Activated T-helper 2 cell treated with anti-CD3 and anti-CD28 coated beads, Interferon-gamma antibody, Interleukin-2, Interleukin-4, amounts not matched to agents 10 μg/mL and 5 μg/mL and 100 μg/mL, durations not matched to agents 14 hours and 24 hours and 36 hours (primary cell): ENCODE data around the gene CCDC106. TPM values are rescaled to one million over a fixed set of nuclear protein-coding genes. Genes with fewer than 3 reads are reported as not detected.
A peak's percentile ranks its signal among the peaks of the same experiment; 100 is the strongest.

ENCODE experiments used
- DNase-seq: peaks from one replicate; pipeline ENCODE4 v3.0.0; 2021; ENCODE audit warnings: low spot score
- H3K27ac Mint-ChIP-seq: one replicate; pipeline ENCODE4 v1.8.0; 2021; ENCODE audit warnings: mixed read lengths
- H3K27me3 Mint-ChIP-seq: one replicate; pipeline ENCODE4 v1.8.0; 2021; ENCODE audit warnings: low read depth, mixed read lengths
- H3K36me3 Mint-ChIP-seq: one replicate; pipeline ENCODE4 v1.8.0; 2021; ENCODE audit warnings: low read depth, mixed read lengths
- H3K4me1 Mint-ChIP-seq: one replicate; pipeline ENCODE4 v1.8.0; 2021; ENCODE audit warnings: low read depth, mixed read lengths
- H3K4me3 Mint-ChIP-seq: one replicate; pipeline ENCODE4 v1.8.0; 2021; ENCODE audit warnings: low read depth, mild to moderate bottlenecking, moderate library complexity, mixed read lengths
- H3K9me3 Mint-ChIP-seq: one replicate; pipeline ENCODE4 v1.8.0; 2021; ENCODE audit warnings: mixed read lengths
- intact Hi-C: fragments of 100-400 bp; cut with micrococcal nuclease; formaldehyde crosslinking; loops from one replicate; pipeline ENCODE4 v1.15.1; 2023
- total RNA-seq: library from RNA; stranded (reverse); gene quantifications from 2 replicates; pipeline ENCODE4 v1.2.3, GENCODE V29; 2022

The CCDC106 gene
- total RNA-seq, 1 donor from 2014 or later, result 8.1 TPM

DNA sequence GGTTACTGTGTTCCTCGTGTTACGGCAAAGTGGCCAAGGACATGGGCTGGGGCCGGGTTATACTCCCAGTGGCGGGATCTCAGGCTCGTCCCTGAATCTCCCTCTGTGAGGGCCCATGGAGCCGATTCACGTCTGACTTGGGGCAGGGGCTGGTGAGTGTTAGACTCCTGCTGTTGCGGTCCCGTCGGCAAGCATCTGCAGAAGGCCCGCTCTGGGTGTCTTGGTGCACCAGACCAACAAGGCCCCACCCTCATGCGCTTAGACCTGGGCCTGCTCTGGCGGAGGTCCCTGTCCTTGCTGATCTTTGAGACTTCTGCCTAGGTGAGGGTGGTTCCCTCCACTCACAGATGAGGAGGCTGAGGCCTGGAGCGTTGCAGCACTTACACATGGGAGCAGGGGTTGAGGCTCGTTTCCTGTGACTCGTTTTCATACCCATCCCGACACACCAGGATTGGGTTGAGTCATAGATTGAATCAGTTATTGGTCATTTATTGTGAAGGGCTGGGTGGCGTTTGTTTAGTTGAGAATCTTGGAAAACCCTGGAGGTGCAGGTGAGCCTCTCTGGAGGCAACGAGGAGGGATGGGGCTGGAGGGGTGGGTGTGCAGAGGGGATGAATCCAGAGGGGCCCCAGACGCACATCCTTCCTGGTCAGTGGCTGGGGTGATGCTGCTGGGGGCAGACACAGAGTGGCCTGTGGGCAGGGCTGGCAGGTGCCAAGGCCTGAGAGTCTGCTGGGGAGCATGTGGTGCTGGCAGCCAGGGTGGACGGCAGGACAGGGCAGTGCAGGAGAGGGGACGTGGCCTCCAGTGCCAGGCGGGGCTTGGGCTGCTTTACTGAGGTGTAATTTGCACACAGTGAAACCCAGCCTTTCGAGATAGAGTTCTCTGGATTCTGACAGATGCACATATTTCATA lies 31.6 kb downstream of the CCDC106 start:
- intact Hi-C loops, result loop anchor here (5.0 kb wide), 1 partner anchor 37 kb away; the partner anchor contains the start of genes ZNF580 and ZNF581
- Mint-ChIP-seq H3K36me3 (peaks cover 41% of the 10 kb centered on the region), H3K27ac (peak overlapping the region; percentile 6), H3K4me1 (peaks cover 31% of the 10 kb centered on the region), H3K4me3 (no peak overlapping the region), H3K9me3 (no peaks in the 10 kb centered on the region), H3K27me3 (no peaks in the 10 kb centered on the region)
- DNase-seq, result no peak

DNA sequence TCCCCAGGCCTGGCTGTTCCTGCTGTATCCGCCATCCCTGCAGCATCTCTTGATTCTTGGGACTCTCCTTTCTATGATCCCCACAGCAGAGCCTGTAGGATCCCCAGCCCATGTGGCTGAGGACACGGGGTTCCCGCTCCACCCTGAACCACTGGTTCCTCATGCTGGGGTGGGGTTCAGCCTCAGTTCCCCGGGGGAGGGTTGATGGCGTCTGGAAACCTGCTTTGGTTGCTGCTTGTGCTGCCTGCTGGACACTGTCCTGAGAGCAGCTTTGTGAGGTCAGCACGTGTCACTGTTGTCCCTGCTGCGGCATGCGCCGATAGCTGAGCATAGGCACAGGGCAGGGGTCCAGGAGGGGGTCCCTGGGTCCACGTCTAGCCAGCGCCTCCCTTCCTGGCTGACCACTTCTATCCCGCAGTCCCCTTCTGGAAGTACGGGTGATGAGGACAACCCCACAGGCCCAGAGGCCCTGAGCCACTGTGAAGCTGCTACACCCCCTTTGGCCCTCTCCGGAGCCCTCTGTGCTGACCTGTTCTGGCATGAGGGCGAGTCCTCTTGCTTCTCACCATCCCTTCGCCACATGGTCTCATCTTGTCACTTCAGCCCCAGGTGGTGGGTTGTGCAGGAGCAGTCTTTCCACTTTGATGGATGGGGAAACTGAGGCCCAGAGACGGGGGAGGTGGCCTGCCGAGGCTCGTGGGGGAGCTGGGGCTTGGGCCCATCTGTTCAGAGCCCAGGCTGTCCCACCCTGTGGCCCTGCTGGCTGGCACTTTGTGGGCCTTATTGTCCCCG lies 32.5 kb downstream of the CCDC106 start:
- H3K36me3 Mint-ChIP-seq, result peaks cover 46% of the 10 kb centered on the region
- H3K9me3 Mint-ChIP-seq, result no peaks in the 10 kb centered on the region
- intact Hi-C loops, result no loop called here
- no peaks in the 10 kb centered on the region for H3K27me3 Mint-ChIP-seq
- no peak overlapping the region for H3K27ac Mint-ChIP-seq
- no peak for DNase-seq
- no peak overlapping the region for H3K4me3 Mint-ChIP-seq
- peaks cover 29% of the 10 kb centered on the region for H3K4me1 Mint-ChIP-seq

DNA sequence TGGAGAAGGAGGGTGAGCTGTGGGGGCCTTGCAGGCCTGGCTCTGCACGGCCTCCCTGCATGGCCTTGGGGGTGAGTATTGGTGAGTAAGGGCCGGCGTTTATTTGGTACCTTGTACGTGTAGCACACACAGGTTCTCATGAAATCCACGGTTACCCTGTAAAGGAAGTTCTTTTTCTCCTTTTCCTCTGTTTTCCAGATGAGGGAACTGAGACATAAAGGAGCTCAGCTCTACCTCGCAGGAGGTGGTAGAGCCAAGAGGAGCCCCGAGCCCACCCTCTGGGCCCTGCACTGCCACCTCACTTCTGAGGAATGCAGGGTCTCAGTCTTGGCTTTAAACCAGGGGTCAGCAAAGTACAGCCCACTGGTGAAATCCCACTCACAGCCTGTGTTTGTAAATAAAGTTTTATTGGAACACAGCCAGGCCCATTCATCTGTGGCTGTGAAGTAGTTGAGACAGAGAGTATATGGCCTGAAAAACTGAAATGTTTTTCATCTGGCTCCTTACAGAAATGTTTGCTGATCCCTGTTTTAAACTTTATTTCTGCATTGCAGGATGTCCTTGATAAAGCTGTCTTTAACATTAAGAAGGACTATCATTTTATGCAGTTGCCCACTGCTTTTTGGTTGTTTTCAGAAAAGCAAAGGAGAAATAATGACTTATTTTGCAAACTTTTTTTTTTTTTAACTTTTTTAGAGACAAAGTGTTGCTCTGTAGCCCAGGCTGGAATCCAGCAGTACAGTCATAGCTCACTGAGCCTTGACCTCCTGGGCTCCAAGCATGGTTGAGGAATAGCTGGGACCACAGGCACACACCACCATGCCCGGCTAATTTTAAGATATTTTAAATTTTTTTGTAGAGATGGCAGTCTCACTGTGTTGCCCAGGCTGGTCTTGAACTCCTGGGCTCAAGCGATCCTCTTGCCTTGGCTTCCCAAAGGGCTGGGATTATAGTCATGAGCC lies 33.4 kb downstream of the CCDC106 start:
- no peak overlapping the region for H3K27ac Mint-ChIP-seq
- no peaks in the 10 kb centered on the region for H3K9me3 Mint-ChIP-seq
- H3K4me3 Mint-ChIP-seq, result no peak overlapping the region
- intact Hi-C loops, result no loop called here
- no peaks in the 10 kb centered on the region for H3K27me3 Mint-ChIP-seq
- peaks cover 20% of the 10 kb centered on the region for H3K4me1 Mint-ChIP-seq
- H3K36me3 Mint-ChIP-seq, result peaks cover 50% of the 10 kb centered on the region
- DNase-seq, result no peak

DNA sequence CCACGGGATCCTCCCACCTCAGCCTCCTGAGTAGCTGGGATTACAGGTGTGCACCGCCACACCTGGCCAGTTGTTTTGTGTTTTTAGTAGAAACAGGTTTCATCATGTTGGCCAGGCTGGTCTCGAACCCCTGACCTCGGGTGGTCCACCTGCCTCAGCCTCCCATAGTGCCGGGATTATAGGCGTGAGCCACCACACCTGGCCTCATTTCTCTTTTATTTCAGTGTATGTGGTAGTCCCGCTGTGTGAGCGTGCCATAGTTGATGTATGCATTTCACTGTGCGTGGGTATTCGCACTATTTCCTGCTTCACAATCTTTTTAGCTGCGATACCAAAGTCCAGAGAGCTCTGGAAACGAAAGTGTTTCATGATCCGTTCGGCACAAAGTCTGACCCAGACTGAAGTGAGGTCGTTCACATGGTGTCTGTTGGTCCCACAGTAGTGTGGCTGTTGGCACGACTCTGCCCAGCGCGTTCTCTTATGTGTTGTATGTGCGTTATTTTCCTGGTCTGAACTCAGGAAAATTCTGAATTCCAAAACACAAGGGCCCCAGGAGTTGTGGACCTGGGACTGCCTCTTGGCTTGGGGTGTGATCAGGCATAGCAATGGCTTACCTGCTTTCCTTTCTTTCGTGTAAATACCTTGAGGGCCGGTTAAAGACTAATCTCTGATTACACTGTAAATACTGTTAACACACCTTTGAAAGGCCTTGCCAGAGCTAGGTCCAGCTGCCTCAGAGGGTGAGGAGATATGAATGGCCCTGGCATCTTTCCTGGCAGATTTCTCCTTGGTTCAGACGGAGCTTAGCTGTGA lies 35.6 kb downstream of the CCDC106 start:
- Mint-ChIP-seq H3K27me3 (no peaks in the 10 kb centered on the region), H3K27ac (no peak overlapping the region), H3K4me3 (no peak overlapping the region), H3K4me1 (peaks cover 5% of the 10 kb centered on the region), H3K9me3 (no peaks in the 10 kb centered on the region), H3K36me3 (peaks cover 38% of the 10 kb centered on the region)
- intact Hi-C loops, result no loop called here
- DNase-seq, result no peak

DNA sequence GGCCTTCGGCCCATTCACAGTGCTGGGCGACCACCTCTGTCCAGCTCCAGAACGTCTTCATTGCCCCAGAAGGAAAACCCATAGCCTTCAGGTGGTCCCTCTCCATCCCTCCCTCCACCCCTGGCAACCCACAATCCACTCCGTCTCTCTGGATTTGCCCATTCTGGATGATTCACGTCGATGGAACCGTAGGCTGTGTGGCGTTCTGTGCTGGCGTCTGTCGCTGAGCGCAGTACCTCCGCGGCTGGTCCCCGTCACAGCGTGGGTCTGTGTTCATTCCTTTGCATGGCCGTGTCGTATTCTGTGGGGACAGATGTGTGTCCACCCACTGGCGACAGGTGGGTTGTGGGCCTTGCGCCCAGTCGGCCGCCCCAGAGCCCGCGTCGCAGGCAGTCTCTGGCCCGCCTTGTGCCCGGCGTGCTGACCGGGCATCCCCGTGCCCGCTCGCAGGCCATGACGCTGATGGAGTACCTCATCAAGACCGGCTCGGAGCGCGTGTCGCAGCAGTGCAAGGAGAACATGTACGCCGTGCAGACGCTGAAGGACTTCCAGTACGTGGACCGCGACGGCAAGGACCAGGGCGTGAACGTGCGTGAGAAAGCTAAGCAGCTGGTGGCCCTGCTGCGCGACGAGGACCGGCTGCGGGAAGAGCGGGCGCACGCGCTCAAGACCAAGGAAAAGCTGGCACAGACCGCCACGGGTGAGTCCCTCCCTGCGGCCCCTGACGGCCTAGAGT lies 37.1 kb downstream of the CCDC106 start:
- Mint-ChIP-seq H3K36me3 (peaks cover 35% of the 10 kb centered on the region), H3K4me3 (no peak overlapping the region), H3K4me1 (no peaks in the 10 kb centered on the region), H3K27ac (no peak overlapping the region), H3K27me3 (no peaks in the 10 kb centered on the region), H3K9me3 (no peaks in the 10 kb centered on the region)
- intact Hi-C loops, result no loop called here
- DNase-seq, result no peak

DNA sequence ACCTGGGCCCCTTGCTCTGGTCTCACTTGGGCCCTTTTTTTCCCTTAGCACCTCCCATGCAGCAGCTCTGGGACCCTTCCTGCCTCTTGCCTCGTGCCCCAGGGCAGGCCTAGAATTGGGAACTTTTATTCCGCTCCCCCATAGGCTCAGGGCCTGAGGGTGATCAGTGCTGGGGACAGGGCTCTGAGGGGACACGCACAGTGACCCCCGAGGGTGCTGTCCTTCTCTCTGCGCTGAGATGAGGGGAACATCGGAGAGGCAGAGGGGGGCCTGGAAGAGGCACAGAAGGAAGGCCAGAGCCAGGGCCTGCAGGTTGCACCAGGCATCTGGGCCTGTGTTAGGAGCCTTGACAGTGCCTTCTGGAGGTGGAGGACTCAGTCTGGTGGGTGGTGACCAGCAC lies 37.8 kb downstream of the CCDC106 start:
- Mint-ChIP-seq H3K9me3 (no peaks in the 10 kb centered on the region), H3K27me3 (no peaks in the 10 kb centered on the region), H3K4me3 (no peak overlapping the region), H3K36me3 (peaks cover 39% of the 10 kb centered on the region), H3K27ac (no peak overlapping the region), H3K4me1 (no peaks in the 10 kb centered on the region)
- intact Hi-C loops, result no loop called here
- DNase-seq, result no peak

DNA sequence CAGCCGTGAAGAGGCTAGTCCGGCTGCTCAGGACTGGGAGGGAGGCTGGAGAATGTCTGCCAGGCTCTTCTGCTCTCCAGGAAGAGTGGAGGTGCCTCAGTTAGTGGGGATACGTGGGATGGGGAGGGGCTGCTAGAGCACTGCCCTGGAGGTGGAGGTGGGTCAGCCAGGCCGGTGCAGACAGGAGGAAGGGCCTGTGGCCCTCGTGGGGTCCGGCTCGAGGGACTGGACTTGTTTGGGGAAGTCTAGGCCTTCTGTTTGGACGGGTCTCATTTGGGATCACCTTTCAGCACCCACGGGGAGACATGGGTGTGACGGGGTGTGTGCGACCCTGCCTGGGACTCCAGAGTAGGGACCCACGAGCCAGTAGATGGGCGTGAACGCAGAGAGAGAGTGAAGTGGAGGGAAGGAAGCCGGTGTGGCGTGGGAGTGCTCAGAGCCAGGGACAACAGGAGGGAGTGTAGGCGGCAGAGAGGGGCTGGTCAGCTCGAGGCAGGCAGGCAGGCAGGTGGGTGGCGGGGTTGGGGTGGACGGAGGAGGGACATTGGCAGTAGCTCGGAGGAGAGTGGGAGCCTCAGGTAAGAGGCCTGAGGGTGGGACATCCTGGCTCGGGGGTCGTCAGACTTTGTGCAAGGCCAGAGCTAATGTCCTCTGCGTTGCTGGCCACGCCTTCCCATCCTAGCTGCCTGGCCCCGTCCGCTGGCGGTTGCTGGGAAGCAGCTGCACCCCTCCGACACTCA lies 38.5 kb downstream of the CCDC106 start:
- Mint-ChIP-seq H3K9me3 (no peaks in the 10 kb centered on the region), H3K4me3 (no peak overlapping the region), H3K4me1 (no peaks in the 10 kb centered on the region), H3K27ac (no peak overlapping the region), H3K36me3 (peaks cover 42% of the 10 kb centered on the region), H3K27me3 (no peaks in the 10 kb centered on the region)
- intact Hi-C loops, result no loop called here
- no peak for DNase-seq

DNA sequence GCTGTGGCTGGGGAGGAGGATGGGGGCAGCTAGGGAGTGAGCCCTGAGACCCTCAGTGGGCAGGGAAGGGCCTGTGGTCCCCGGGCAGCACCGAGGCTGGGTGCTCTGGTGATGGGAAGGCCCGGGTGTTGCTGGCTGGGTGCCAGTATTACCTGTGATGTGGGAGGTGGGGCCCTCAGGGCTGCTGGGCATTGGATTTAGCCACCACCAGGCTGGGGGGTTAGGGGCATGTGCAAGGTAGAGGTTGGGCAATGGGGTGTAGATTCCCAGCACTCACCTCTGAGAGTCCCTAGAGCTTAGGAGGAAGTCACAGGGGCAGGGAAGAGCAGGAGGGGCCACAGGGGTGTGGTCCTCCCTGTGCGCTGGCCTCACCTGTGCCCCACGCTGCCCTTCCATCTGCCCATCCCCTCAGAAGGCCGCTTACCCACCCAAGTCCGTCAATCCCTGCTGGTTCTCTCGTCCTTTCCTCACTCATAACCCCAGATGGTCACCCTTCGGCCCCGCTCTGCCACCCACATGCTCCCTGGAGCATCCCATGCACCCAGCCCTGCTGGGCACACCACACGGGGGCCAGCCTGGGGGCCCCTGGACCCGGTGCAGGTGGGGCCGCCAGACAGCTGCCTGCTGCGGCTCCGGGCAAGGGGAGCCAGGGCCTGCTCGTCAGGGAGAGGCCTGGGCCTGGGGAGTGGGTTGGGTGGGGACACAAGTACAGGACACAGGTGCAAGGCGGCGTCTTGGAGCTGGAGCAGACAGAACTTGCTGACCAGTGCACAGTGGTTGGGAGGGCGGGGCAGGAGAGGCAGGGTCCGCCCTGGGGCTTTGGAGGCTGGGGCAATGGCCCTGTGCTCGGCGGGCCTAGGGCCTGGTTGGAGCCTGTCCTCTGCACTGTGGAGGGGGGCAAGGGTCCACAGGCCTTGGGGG lies 39.5 kb downstream of the CCDC106 start:
- H3K9me3 Mint-ChIP-seq, result no peaks in the 10 kb centered on the region
- no peaks in the 10 kb centered on the region for H3K4me1 Mint-ChIP-seq
- intact Hi-C loops, result no loop called here
- peaks cover 42% of the 10 kb centered on the region for H3K36me3 Mint-ChIP-seq
- no peak overlapping the region for H3K4me3 Mint-ChIP-seq
- no peak for DNase-seq
- H3K27ac Mint-ChIP-seq, result no peak overlapping the region
- H3K27me3 Mint-ChIP-seq, result no peaks in the 10 kb centered on the region

DNA sequence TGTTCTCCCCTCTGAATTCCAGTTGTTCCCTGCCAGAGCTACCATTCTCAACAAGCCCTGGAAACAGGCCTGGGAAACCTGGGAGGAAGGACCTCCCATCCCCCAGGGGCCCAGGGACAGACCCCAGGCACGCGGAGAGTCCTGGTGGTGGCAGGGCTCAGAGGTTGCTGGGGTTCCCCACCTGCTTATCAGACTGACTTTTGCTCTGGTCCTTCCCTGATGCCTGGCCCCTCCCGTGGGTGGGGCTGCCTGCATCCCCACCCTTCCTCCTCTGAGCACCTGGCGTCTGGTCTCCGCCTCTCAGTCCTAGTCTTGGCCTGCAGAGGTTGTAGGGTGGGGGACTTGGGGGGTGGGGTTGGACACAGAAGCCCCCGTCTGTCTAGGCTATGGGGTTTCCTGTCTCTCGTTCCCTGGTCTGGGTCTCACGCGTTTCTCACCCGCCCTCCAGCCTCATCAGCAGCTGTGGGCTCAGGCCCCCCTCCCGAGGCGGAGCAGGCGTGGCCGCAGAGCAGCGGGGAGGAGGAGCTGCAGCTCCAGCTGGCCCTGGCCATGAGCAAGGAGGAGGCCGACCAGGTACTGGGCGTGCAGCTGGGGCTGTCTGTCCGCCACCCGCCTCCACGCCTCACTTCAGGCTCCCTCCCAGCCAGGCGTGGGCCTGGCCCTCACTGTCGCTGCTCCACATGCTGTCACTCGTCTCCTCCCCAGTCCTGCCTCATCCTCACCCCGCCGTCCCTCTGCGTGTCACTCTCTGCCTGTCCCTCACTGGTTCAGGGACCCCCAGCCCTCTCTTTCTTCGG lies 40.6 kb downstream of the CCDC106 start:
- Mint-ChIP-seq H3K27me3 (no peaks in the 10 kb centered on the region), H3K27ac (peak overlapping the region; percentile 22), H3K9me3 (no peaks in the 10 kb centered on the region), H3K4me1 (no peaks in the 10 kb centered on the region), H3K36me3 (peaks cover 47% of the 10 kb centered on the region), H3K4me3 (no peak overlapping the region)
- no peak for DNase-seq
- intact Hi-C loops, result no loop called here
